ENCODE measurements around the gene GFOD1. TPM values are rescaled to one million over a fixed set of nuclear protein-coding genes. Genes with fewer than 3 reads are reported as not detected.
A peak's percentile ranks its signal among the peaks of the same experiment; 100 is the strongest.

The GFOD1 gene
- total and polyA plus RNA-seq, 4 donors, result 2.6 to 16.8 (median 5.0) TPM

DNA sequence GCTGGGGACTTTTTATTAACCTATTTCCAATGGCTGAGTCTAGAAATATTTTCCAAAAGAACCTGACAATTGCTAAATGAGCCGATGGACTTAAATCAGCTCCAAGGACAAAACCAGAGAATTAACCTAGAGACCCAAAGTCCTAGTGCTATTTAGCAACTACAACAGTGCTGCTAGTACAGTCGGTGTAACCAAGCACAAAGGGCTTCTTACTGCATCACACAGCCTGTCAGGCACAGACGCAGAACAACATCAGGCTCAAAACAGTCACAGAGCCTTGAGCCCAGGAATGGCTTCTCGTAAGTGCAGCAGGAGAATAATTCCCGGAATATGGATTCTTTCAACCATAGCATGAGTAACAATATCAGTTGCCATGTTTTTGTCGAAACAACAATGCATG is 70.0 kb downstream of the GFOD1 start:
- Histone ChIP-seq H3K9me3 (ENCODE audit: control insufficient read depth in 4 of 4, low read length in 3 of 4) (no peaks in the 10 kb centered on the region), H3K4me1 (ENCODE audit: control insufficient read depth in 4 of 4, insufficient read depth in 4 of 4, low read length in 3 of 4) (peaks cover 18 to 56% (median 48%) of the 10 kb centered on the region in 4 donors), H3K27ac (ENCODE audit: low read depth in 1 of 2, low read length in 2 of 2) (peak overlapping the region in 1 of 2 donors; percentile 22)

More for the DNA sequence above, 70.0 kb downstream of the GFOD1 start:
- 51% methylated on average over 6 of the region's 6 CpGs for WGBS
- no peak for DNase-seq (ENCODE audit: low spot score)
- H3K9ac ChIP-seq (ENCODE audit: low read depth in 1 of 2, low read length in 2 of 2), result no peak overlapping the region
- H3K27me3 ChIP-seq (ENCODE audit: control insufficient read depth in 4 of 4, insufficient read depth in 4 of 4, low read length in 3 of 4), result no peaks in the 10 kb centered on the region
- no peaks in the 10 kb centered on the region for H3K36me3 ChIP-seq (ENCODE audit: control insufficient read depth in 4 of 4, insufficient read depth in 3 of 4, low read depth in 1 of 4, low read length in 3 of 4)
- no peak overlapping the region for H3K4me3 ChIP-seq (ENCODE audit: low read depth in 1 of 3, low read length in 3 of 3)
- TF ChIP-seq EGR1 (IDR thresholded peaks at IDR 0.05; ENCODE audit: low read depth in 2 of 2) (no peak), HNF4G (IDR thresholded peaks at IDR 0.05) (peak; percentile 13), YY1 (IDR thresholded peaks at IDR 0.05) (no peak), GABPA (IDR thresholded peaks at IDR 0.05 in 1 of 2, conservative IDR thresholded peaks at IDR 0.05 in 1 of 2) (no peak), RXRA (IDR thresholded peaks at IDR 0.05) (peak in 1 of 2 donors; percentile 43), NR2F2 (IDR thresholded peaks at IDR 0.05) (no peak), JUND (IDR thresholded peaks at IDR 0.05) (no peak), RAD21 (IDR thresholded peaks at IDR 0.05) (peak in 1 of 2 donors; percentile 36), HNF4A (conservative IDR thresholded peaks at IDR 0.05) (peak; percentile 77 to 83), FOXA2 (IDR thresholded peaks at IDR 0.05) (no peak), SP1 (IDR thresholded peaks at IDR 0.05) (peak; percentile 27), FOXA1 (IDR thresholded peaks at IDR 0.05) (no peak), TAF1 (conservative IDR thresholded peaks at IDR 0.05) (no peak)
- TF ChIP-seq, protein P1, sequence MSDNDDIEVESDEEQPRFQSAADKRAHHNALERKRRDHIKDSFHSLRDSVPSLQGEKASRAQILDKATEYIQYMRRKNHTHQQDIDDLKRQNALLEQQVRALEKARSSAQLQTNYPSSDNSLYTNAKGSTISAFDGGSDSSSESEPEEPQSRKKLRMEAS (IDR thresholded peaks at IDR 0.05), result no peak
- TF ChIP-seq, protein P2, sequence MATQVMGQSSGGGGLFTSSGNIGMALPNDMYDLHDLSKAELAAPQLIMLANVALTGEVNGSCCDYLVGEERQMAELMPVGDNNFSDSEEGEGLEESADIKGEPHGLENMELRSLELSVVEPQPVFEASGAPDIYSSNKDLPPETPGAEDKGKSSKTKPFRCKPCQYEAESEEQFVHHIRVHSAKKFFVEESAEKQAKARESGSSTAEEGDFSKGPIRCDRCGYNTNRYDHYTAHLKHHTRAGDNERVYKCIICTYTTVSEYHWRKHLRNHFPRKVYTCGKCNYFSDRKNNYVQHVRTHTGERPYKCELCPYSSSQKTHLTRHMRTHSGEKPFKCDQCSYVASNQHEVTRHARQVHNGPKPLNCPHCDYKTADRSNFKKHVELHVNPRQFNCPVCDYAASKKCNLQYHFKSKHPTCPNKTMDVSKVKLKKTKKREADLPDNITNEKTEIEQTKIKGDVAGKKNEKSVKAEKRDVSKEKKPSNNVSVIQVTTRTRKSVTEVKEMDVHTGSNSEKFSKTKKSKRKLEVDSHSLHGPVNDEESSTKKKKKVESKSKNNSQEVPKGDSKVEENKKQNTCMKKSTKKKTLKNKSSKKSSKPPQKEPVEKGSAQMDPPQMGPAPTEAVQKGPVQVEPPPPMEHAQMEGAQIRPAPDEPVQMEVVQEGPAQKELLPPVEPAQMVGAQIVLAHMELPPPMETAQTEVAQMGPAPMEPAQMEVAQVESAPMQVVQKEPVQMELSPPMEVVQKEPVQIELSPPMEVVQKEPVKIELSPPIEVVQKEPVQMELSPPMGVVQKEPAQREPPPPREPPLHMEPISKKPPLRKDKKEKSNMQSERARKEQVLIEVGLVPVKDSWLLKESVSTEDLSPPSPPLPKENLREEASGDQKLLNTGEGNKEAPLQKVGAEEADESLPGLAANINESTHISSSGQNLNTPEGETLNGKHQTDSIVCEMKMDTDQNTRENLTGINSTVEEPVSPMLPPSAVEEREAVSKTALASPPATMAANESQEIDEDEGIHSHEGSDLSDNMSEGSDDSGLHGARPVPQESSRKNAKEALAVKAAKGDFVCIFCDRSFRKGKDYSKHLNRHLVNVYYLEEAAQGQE (IDR thresholded peaks at IDR 0.05), result no peak
- TF ChIP-seq, protein P3, sequence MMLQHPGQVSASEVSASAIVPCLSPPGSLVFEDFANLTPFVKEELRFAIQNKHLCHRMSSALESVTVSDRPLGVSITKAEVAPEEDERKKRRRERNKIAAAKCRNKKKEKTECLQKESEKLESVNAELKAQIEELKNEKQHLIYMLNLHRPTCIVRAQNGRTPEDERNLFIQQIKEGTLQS (IDR thresholded peaks at IDR 0.05), result no peak
- TF ChIP-seq, protein P4, sequence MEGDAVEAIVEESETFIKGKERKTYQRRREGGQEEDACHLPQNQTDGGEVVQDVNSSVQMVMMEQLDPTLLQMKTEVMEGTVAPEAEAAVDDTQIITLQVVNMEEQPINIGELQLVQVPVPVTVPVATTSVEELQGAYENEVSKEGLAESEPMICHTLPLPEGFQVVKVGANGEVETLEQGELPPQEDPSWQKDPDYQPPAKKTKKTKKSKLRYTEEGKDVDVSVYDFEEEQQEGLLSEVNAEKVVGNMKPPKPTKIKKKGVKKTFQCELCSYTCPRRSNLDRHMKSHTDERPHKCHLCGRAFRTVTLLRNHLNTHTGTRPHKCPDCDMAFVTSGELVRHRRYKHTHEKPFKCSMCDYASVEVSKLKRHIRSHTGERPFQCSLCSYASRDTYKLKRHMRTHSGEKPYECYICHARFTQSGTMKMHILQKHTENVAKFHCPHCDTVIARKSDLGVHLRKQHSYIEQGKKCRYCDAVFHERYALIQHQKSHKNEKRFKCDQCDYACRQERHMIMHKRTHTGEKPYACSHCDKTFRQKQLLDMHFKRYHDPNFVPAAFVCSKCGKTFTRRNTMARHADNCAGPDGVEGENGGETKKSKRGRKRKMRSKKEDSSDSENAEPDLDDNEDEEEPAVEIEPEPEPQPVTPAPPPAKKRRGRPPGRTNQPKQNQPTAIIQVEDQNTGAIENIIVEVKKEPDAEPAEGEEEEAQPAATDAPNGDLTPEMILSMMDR (IDR thresholded peaks at IDR 0.05; ENCODE audit: low read depth, low read length, missing input control), result no peak
- TF ChIP-seq, protein P5, sequence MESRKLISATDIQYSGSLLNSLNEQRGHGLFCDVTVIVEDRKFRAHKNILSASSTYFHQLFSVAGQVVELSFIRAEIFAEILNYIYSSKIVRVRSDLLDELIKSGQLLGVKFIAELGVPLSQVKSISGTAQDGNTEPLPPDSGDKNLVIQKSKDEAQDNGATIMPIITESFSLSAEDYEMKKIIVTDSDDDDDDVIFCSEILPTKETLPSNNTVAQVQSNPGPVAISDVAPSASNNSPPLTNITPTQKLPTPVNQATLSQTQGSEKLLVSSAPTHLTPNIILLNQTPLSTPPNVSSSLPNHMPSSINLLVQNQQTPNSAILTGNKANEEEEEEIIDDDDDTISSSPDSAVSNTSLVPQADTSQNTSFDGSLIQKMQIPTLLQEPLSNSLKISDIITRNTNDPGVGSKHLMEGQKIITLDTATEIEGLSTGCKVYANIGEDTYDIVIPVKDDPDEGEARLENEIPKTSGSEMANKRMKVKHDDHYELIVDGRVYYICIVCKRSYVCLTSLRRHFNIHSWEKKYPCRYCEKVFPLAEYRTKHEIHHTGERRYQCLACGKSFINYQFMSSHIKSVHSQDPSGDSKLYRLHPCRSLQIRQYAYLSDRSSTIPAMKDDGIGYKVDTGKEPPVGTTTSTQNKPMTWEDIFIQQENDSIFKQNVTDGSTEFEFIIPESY (IDR thresholded peaks at IDR 0.05), result no peak
